Activated CD4-positive, alpha-beta T cell treated with anti-CD3 and anti-CD28 coated beads, Interleukin-2, amount 50 U/mL, for 16 hours (primary cell): ENCODE measurements around the gene GAB3.

Source experiments
- DNase-seq: peaks from one replicate; pipeline ENCODE4 v3.0.0-alpha.2; 2020

The GAB3 gene

DNA sequence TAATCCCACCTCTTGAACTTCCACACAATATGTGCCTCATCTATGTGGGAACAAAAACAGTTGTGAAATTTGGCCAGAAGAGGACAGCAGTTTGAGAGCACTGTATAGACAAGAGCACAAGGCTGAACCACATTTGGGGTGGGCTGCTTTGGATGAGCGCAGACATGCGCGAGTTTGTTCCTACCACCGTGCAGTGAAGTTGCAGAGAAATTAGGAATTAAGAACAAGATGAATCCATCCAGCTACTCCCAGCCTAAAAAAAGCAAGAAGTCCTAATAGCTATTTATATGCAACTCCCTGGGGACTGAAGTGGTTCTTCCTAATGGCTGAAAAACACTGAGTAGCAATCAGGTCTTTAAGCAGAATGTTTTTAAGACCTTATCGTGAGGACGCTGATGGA lies 1.0 kb downstream of the GAB3 start:
- no peak for DNase-seq

DNA sequence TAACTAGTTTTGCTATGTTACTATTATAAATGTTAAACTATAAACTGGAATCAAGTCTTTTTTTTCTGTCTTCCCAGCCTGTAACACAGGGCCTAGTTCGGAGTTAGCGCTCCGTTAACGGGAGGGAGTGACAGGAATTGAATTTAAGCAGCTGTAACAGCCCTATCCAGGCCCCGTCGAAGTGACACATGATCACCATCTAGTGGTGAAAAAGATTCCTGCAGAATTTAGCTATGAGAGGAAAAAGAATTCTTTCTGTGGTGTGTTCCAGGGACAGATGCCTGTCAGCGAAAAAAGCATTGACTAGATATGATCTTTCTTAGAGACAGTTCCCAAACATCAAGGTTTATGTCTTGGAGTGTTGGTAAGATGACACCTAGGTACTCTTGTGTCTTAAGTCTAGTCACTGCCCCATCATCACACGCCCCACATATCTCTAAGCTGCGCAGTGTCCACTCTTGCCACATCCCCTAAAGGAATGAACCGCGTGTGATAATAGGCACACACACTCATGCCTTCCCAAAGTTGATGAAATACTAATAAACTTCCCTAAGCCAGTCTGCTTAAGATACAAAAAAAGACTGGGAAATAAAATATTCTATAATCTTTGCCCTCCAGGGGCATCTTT lies 2.1 kb downstream of the GAB3 start:
- DNase-seq = peak; percentile 80

DNA sequence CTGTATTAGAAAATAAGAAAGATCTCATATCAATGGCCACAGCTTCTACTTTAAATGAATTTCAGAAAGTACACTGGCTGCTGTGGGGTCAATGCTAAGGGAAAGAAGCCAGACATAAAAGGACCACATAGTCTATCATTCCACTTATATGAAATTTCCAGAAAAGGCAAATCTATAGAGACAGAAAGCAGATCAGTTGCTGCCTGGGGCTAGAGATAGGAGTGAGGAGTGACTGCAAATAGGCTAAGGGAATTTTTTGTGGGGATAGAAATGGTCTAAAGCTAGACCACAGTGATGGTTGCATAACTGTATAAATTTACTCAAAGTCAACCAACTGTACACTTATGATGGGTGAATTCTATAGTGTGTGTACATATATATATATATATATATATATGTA lies 8.3 kb downstream of the GAB3 start:
- no peak for DNase-seq

DNA sequence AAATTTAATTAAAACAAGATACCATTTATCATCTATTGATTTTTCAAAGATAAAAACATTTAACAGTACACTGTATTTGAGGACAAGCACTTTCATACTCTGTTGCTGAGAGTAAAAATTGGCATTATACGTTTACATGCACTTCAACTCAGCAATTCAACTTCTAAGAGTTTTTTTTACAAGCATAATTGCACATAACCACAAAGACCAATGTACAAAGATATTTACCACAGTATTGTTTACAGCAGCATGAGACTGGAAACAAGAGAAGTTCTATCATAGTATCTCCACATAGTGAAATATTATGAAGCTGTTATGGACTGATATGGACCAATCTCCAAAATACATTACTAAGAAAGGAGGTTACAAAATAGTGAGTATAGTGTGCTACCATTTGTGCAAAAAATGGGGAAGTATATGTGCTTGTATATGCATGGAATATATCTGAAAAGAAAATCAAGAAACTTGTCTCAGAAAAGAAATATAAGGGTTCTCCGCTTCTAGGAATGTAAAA lies 10.9 kb downstream of the GAB3 start:
- no peak for DNase-seq

DNA sequence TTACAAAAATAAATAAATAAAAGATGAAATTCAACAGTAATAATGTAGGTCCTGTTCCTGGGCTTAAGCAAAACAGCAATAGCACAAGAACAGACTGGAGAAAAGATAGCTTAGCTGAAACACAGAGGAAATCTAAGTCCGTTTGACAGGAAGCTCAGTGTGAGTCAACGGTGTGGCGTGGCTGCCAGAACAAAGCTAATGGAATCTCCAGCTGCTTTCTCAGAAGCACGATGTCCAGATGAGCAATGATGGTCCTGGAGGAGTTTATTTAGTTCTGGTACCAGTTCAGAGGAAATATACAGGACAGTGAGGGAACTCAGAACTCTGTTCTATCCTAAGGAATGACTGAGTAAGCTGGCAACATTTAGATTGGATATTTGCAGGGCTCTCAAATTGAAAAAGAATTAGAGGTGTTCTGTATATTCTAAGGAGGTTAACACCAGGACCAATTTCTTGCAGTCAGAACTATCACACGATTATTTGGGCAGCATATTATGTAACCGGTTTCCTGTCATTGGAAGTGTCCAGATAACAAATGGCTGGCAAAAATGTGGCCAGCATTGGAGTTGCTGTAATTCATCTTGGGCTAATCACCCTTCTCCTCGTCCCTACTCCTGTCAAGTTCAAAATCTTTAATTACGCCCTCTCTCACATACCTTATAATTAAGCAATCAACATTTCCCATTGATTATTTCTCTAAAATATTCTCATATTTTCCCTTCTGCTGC lies 12.7 kb downstream of the GAB3 start:
- DNase-seq = peak; percentile 69

DNA sequence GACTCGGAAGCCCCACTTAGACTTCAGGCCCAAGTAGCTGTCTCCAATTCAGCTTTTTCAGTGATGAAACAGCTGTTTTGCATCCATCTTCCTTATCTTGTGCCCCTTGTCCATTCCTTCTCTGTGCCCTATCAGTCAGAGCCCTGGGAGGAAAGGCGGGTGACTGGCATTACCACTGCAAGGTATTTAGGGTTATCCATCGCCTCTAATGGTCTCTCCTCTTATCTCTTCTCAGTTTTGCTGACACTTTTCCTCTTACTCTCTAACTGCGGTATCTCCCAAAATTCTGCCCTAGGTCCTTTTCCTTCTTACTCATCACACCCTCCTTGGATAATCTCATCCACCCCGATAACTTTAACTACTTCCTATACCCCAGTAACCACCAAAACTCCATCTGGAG lies 13.7 kb downstream of the GAB3 start:
- no peak for DNase-seq

DNA sequence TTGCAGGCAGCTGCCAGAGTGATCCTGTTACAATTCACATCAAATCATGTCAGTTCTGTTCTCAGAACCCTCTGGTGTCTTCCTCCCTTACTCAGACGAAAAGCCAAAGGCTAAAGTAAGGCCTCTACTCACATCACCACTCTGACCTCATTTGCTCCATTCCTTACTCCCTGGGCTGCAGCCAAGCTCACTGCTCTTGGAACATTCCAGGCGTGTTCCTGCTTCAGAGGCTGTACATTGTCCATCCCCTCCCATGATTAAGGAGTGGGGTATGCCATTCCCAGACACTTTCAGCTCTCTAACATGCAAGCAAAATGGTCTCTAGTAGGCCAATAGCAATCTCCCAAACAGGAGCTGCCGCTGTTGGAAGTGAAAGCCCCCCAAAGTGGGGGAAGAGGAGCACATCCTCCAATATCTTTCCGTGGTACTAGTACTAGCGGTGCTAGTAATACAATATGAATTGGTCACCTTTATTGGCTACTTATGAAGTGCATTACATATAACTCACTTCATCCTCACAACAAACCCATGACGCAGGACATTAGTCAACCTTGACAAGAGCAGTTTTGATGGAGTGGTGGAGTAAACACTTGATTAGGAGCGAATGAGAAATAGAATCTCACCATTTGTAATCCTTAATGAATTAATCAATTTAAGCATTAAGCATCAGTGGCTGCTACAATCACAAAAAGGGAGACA lies 15.0 kb downstream of the GAB3 start:
- DNase-seq = no peak

DNA sequence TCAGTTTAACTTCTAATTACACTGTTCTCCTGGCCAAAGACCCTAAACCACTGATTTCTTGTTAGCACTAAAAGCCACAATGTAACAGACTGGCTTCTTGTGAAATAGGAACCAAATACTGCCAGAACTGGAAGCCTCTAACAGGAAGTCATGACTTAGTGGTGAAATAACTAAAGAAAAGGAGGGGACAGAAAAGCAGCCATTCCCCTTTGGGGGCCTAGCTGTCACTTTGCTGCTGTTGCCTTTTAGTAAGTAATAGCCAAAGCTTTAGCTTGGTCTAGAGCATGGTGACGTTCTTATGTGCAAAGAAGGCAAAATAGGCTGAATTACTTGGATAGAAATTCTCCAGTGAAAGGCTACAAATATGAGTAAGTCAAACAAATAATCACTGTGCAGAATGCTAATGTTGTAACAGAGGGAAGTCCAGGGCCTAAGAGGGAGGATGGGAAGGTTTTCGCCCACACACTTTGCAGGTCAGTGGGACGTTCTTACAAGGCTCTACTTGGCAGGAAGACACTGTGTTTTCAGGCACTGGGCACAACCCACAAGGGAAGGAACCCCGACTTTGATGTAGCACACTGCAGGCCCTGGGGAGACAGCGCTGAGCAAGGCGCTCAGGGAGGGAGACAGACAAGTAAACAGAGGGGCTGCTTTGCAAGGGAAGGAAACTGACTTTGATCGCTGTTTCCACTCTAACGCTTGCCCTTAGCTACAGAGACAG lies 16.7 kb downstream of the GAB3 start:
- peak; percentile 62 for DNase-seq

- DNase-seq = peak; percentile 37
These were observed 17.8 kb downstream of the GAB3 start for GRCh38 chrX:154733066-154733425.

GRCh38 chrX:154732421-154733065 lies 18.3 kb downstream of the GAB3 start:
- DNase-seq = no peak

GRCh38 chrX:154731881-154732280 lies 19.0 kb downstream of the GAB3 start:
- no peak for DNase-seq

- no peak for DNase-seq
These were observed 19.7 kb downstream of the GAB3 start for GRCh38 chrX:154731184-154731583.

DNA sequence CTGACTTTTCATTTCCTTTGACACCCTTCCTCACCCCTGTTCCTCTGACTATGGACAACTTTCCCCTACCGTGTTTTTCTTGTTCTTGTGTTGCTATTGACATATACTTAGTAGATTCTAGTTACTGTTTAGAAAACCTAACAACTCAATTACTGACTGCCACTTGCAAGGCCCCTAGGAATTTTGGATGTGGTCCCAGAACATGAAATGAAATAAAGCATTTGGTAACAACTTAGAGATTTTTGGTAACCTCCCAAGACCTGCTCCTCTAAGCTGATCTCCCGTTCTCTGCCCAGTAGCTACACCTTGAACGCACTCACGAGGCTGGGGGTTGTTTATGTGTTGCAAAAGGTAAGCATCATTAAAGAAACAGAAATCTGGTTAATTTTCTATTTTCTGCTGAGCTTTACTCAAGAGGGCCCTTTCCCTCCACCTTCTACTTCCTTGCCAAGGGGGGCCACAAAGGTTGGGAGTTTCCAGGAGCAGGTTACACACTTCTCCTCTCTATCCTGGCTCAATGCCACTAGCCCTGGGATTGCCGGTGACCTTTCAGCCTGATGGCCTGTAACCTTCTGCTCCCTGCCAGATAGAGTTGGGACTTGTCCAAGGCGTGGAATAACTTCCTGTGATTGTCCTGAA lies 20.5 kb downstream of the GAB3 start:
- no peak for DNase-seq

- no peak for DNase-seq
These were observed 21.4 kb downstream of the GAB3 start for GRCh38 chrX:154729439-154729838.

- DNase-seq = no peak
These were observed 22.3 kb downstream of the GAB3 start for GRCh38 chrX:154728431-154729190.

DNA sequence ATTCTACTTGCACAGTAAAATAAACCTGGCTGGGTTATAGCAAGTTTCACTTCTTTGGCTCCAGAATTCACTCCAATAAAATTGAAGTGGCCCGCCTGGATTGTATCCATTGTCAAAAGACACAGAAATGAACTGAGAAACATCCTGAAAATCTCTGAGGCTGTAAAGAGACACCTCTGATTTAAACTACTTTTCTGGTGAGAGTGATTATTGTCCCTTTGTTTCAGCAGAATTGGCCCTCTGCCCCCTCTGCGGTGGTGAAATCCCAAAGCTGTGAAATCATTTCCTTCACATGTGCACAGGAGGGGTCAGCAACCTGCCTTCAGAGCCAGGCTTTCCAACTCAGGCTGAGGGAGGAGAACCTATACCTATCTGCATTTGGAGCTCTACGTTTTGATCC lies 23.0 kb downstream of the GAB3 start:
- no peak for DNase-seq

DNA sequence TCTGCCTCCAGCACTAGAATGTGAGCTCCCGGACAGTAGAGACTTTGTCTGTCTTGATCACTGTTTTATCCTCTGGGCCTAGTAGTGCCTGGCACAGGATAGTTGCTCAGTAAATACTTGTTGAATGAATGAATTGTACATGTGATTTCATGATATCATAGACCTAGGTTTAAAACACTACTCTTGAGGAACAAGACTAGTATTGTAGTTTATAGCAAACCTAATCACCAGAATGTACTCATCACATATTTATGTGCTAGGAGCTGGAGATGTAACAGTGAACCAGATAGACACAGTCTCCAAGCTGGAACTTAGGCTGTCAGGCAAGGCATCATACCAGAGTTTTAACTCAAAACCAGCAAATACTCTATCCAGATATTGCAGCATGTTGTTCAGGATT lies 23.5 kb downstream of the GAB3 start:
- DNase-seq = no peak

DNA sequence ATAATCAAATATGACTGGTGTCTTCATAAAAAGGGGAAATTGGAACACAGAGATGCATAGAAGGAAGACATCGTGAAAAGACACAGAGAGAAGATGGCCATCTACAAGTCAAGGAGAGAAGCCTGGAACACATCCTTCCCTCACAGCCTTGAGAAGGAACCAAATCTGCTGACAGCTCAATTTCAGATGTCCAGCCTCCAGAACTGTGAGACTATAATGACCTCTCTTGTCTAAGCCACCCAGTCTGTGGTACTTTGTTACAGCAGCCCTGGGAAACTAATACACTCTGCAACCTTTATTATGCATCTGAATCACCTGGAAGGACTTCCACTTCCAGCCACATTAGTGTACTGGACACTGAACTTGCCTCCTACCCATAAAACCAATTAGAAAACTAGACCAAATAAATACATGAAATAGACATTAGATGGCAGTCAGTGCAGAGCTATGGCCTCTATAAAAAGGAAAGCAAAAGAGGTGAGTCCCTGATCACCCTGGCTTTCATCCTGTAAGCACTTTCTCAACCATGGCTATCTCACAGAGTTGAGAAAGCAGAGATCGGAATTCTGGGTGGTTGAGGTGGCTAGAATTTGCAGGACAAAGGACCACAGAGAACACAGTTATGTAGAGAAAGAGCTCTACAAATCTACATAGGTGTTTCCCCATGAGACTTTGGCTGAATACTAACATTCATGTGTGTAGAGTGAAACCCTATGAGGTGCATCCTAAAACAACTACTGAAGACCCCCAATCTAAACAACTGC lies 25.7 kb downstream of the GAB3 start:
- no peak for DNase-seq

DNA sequence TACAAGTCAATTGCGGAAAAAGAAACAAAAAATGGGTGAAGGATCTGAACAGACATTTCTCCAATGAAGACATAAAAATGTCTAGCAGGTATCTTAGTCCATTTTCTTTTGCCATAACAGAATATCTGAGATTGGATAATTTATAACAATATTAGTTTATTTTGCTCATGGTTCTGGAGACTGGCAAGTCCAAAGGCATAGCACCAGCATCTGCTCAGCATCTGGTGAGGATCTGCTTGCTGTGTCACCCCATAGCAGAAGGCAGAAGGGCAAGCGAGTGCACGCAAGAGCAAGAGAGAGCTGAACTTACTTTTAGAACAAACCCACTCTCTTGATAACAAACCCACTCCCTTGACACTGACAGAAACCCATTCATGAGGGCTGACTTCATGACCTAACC lies 29.7 kb downstream of the GAB3 start:
- DNase-seq = no peak

- no peak for DNase-seq
These were observed 30.8 kb downstream of the GAB3 start for GRCh38 chrX:154720067-154720466.
